Measurements from ENCODE around the gene LLGL1.
A peak's percentile ranks its signal among the peaks of the same experiment; 100 is the strongest.

LLGL1 gene

DNA sequence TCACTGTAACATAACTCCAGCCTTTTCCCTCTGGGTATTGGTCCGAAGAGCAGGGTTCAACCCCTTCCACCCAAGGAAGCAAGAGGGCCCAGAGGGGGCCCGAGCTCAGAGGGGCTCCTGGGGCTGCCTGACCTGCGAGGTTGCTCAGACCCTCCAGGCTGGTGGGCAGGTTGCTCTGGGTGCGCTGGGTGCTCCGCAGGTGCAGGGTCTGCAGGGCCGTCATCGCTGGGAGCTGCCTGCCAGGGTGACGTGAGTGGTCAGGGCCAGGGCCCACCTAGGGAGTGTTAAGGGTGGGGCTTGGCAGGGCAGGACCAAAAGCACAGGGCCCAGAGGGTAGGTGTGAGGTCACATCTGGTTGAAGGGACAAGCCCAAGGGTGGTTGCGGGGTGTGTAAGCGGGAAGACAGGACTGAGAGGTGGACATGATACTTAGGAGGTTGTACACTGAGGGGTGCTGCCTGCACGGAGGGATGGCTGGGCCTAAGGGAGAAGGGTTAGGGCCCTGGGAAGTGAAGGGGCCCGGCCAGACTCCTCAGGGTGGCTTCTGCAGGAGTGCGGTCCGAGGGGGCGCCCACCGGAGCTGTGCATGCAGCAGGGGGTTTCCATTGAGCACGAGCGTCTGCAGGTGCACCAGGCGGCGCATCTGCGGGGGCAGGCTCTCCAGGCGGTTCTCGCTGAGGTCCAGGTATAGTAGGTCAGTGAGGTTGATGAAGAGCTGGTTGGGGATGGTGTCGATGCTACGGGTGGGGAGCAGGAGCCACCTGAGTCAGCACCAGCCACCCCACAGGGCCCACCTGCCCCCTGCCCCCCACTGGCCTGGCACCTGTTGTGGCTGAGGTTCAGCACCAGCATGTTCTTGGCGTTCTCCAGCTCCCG is 28.7 kb downstream of the LLGL1 start:
- no peak for DNase-seq

DNA sequence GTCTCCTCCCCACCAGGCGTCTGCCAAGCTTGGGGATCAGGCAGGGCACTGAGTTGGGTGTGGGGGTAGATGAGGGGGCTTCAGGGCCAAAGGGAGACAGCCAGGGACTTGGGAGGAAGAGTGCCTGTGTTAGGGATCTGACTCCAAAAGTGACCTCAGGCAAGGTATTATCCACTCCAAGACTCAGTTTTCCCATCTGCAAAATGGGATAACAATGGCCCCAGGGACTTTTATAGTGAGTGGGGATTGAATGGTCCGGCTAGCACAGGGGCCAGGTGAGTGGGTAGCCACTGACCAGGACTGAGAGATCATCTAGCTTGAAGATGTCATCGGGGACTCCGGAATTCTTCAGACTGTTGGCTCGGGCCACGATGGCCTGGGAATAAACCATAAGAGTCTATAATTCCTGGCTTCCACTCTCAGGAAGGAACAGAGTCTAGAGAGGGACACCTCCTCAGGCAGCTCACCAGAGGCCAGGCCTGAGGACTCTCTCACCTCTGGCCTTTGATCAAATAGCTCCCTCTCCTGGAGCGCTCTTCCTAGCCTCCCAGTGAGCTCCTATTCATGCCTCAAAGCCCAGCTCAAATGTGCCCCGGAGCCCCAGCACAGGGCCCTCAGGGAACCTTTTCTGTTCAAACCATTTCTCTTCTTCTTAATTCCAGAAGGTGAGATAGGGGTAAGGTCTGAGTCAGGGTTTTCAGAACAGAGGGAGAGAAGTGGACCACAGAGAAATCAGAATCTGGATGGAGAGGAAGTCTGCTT is 29.6 kb downstream of the LLGL1 start:
- no peak for DNase-seq

DNA sequence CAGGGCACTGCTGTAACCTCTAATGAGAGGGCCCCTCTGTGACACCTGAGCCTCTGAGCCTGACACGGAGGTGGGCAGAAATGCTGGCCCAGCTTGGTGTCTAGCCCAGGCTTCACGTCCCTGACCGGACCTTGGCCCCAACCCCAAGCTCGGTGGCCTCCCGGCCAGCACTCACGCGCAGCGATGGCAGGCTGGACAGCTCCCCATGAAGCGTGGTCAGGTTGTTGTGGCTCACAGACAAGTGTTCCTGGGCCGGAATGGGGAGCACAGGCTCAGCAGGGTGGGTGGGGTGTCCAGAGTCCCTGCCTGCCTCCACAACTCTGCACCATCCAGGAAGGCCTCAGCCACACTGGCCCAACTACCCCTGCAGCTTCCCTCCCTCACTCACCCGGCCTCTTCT is 30.9 kb downstream of the LLGL1 start:
- no peak for DNase-seq

DNA sequence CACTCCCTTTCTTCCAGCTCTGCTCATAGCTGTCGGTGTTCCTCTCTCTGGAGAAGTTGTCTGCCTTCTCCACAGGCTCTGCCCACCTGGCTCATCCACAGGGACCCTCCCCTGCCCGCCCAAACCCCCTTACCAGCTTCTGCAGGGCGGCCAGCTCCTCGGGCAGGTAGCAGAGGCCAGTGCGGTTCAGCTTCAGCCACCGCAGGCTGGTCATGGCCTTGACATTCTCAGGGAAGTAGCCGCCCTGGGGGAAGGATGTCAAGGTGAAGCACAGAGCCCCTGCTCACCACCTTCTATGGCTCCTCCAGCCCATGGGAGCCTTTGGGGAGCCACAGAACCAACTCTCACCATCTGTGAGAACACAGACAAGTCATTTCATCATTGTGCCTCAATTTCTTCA is 31.3 kb downstream of the LLGL1 start:
- no peak for DNase-seq

DNA sequence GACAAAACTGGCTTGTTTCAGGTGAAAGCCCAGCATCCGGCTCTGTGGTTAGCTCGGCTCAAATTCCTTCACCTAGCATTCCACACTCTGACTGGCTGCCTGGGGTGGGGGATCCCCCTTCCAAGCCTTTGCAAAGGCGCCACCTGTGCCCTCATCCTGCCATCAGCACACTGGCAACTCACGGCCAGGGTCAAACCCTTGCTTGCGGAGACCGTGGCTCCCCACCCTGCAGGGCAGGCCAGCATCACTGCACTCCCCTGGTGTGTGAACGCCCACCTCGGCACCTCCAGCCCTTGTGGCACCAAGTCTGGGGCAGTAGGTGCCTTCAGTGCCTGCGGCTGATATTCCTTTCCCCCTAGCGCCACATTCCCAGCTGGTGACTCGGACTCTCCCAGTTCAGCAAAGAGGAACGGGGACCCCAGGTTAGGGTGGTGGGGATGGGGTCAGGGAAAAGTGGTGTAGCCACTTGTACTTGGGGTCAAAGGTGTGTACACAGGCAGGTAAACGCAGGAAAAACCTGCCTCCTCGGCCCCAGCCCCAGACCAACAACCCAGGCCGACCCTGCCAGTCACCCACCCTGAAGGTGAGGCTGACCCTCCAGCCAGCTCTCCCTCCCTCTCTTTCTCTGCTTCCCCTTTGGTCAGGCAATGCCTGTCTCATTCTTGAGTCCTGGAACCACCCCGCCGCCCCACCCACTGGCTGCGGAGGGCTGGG is 32.0 kb downstream of the LLGL1 start:
- DNase-seq: no peak

DNA sequence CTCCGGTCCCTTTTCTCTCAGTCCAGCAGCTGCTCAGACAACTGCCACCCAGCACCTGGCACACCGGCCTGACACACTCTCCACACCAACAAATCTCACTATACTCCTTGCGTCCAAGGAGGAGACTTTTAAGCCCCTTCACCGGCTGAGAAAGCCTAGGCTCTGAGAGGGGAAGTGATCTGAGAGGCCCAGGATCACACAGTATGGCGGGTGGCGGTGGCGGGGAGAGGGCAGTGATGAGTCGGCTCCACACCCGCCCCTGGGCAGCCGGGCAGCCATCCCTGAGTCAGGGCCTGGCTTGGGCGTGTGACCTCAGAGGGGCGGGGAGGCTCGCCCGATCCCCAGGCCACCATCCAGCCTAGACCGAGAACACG is 32.5 kb downstream of the LLGL1 start:
- peak; percentile 20 for DNase-seq

DNA sequence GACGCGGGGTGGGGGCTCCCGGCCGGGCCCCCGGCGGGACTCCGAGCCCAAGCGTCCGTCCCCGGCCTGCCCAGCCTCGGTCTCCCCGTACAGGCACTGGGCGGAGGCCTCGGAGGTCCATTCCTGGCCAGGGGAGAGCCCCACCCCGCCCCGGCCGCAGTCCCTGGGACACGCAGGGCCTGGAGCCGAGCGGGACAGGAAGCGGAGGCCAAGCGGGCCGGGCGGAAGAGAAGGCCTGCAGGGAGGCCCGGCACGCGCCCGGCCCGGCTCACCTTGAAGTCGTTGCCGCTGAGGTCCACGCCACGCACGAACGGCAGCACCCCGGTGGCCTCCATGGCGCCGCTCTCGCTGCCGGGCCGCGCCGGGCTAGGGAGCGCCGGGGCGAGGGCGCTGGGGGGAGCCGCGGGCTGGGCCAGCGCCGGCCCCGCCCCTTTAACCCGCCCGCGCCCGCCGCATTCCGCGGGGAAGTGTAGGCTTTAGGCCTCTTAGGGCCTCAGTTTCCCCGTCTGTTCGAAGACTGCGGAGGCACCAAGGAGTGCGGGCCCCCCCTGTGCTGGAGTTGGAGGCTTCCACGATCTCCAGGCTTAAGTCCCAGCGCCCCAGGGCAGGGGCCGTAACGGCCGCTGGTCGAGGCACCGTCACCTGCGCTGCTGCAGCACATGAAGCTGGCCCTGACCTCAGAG is 33.1 kb downstream of the LLGL1 start, which contains the start of gene FLII:
TSS of gene FLII (minus strand) at position 383 of the 683 bp plus-strand sequence. CDS start at position 335, 48 bp downstream.
- DNase-seq: peak; percentile 44

DNA sequence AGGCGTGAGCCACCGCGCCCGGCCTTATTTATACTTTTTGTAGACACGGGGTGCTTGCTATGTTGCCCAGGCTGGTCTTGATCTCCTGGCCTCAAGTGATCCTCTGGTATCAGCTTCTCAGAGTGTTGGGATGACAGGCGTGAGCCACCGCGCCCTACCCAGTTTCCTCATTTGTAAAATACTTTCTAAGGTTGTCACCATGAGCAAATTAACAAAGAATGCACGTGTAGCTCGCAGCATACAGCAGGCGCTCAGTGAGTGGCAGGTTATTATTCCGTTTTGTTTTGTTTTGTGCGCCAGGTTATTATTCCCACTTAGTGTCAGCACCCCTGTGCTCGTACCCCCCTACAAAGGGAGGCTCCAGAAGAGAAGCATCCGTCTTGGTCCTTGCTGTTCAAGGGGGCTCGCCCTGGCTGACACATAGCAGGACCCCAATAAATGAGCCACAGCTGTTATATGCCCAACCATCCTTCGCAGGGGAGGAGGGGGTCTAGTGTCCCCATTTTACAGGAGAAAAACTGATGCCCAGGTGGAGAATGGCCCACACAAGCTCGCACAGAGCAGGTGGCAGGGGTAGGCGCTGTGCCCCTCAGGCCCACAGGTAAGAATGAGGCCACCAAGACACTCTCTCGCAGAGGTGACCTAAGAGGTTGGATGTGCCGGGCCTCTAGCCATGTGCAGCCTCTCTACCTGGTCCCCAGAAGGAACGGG is 34.3 kb downstream of the LLGL1 start:
- DNase-seq: no peak

DNA sequence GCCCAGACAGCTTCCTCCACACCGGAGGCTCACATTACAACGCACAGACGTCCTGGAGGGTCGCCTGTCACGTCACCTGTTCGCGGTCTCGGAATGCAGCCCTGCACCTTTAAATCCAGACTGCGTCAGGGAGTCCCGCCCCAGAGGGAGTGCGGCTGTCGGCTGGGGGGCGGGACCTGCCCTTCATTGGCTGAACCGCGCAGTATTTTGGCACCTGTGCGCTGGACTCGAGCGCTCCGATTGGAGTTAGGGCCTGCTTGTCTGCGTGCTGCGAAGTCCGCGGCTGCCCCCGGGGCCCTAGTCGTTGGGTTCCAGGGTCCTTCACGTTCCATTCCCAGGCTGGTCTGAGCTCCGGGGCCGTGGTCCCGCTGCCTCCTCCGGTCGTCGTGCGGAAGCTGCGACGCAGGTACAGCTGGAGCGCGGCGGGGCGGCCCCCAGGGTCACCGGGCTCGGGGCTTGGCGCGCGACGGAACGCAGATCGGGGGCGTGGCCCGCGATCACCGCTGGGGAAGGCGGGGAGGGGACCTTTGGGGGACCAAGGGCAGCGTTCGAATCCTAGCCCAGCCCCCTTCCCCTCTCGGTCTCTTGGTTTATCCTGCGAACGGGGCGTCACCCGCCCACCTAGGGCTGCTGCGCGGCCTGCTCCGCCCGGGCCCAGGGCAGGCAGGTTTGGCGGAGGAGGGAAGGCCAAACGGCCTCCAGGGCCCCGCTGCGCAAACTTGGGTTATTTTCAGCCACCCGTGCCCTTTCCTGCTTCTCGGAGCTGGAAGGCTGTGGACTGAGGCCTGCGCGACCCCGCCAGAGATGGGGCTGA is 35.1 kb downstream of the LLGL1 start, which contains the start of gene MIEF2:
TSS of gene MIEF2 (plus strand) at position 331 of the 814 bp plus-strand sequence. CDS start 2,059 bp downstream, outside the sequence.
- peak; percentile 94 for DNase-seq

DNA sequence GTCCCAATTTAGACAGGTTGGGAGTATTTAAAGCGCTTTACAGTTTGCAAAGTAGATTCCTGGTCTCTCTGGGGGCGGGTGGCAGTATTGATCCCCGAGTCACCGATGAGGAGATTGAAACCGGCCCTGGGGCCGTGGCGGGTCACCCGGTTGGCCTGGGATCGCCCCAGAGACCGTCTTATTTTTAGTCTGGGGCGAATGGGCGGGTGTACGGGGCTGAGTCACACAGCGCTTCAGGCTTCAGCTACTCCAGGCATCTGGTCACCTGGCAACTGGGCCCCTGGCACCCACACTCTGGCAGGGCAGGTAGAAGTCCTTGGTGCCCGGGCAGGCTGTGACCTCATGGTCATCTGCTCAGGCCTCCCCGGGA is 35.7 kb downstream of the LLGL1 start:
- peak; percentile 14 for DNase-seq

DNA sequence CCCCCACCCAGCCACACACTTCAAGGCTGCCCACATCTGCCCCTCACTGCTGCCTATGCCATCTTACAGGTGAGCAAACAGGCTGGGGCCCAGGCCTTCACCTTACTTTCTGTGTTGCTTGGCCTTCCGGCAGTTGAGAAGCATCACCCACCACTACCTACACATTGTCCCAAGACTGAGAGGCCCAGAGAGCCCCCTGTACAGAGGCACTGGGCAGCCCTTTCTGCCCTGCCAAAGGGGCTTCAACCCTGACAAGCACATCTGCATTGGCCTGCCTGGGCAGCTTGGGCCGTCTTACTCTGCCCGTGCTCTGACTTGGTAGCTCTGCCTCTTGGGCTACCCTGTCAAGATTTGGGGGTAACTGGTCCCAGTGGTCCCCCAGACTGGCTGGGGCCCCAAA is 36.2 kb downstream of the LLGL1 start:
- DNase-seq: no peak

DNA sequence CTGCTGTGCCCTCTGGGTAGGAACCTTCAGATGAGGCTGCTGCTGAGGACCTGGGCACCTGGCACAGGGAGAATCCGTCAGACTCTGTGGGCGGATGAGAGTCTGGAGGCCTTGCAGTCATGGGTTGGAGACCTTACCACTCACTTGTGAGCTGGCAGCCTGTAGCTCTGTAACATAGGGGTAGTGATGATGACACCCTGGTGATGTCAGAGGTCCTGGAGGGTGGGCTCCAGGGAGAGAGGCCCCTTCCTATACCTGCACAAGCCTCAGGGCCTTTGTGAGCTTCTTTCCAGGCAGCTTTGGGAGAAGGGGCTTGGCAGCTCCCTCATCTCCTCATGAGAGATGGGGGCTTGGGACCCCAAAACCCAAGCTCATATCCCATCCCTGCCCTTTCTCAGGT is 36.7 kb downstream of the LLGL1 start:
- DNase-seq: no peak

DNA sequence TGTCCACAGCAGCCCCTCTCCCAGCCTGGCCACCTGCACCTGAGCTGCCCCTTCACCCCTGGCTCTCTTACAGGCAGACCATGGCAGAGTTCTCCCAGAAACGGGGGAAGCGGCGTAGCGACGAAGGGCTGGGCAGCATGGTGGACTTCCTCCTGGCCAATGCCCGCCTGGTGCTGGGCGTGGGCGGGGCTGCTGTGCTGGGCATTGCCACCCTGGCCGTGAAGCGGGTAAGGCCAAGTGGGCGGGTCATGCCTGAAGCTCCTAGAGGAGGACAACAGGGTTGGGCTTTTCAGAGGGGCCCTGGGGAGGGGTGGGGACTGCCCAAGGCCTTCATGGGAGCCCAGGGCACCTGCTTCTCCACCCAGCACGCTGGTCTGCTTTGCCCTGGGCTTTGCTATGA is 37.2 kb downstream of the LLGL1 start:
- DNase-seq: no peak

DNA sequence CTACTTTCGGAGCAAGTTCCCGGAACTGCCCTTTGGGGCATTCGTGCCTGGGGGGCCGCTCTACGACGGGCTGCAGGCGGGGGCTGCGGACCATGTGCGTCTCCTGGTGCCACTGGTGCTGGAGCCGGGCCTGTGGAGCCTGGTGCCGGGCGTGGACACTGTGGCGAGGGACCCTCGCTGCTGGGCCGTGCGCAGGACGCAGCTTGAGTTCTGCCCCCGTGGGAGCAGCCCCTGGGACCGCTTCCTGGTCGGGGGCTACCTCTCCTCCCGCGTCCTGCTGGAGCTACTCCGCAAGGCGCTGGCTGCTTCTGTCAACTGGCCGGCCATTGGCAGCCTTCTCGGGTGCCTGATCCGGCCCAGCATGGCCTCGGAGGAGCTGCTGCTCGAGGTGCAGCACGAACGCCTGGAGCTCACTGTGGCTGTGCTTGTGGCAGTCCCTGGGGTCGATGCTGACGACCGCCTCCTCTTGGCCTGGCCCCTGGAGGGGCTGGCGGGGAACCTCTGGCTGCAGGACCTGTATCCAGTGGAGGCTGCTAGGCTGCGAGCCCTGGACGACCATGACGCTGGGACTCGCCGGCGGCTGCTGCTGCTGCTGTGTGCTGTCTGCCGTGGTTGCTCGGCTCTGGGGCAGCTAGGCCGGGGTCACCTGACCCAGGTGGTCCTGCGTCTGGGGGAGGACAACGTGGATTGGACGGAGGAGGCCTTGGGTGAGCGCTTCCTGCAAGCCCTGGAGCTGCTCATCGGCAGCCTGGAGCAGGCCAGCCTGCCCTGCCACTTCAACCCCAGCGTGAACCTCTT is 38.6 kb downstream of the LLGL1 start:
- DNase-seq: no peak

DNA sequence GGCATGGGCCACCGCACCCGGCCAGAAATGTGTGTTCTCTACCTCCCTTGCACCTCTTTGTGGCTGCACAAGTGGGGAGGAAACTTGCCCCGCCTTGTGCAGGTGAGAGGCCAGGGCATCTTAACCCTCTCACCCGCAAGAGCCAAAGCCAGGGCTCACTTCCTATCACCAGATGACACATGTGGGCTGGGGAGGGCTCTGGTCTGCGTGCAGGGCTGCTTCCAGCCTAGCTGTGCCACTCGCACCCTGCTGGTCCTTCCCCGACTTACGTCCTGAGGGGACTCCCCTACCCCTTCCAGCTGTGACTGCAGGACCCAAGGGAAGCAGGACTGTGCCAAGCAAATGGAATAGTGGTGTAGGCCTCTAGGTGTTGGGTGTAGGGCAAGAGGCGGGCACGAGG is 41.9 kb downstream of the LLGL1 start:
- DNase-seq: no peak

DNA sequence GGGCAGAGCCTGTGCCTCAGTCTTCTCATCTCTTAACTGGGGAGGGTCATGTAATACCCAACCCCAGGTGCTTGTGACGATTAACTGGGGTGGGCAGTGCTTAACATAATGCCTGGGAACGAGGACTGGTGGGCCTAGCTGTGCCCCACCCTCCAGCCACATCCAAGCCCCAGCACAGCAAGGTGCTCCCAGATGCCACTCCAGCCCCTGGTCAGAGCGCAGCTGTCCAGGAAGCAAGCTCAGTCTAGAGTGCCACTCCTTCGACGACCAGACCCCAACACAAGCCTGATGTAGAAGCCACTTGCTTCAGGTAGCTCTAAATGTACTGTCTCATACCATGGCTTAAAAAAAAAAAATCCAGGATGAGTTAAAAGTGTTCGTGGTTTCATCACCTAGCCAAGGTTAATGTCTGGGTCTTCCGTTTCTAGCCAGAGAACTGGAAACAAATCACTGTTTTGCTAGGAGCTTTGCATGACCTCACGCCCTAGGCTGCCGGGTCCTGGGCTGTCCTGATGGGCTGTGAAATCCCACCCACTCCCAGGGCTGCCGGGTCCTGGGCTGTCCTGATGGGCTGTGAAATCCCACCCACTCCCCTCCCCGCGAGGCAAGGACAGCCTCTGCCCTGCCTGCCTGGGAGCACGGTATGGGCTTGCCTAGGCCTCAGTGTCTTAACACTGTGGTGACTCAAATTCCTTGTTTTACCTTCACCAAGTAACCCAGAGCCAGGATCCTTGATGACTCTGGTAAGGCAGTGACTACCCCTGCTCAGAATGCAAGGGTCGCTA is 42.7 kb downstream of the LLGL1 start:
- DNase-seq: no peak

DNA sequence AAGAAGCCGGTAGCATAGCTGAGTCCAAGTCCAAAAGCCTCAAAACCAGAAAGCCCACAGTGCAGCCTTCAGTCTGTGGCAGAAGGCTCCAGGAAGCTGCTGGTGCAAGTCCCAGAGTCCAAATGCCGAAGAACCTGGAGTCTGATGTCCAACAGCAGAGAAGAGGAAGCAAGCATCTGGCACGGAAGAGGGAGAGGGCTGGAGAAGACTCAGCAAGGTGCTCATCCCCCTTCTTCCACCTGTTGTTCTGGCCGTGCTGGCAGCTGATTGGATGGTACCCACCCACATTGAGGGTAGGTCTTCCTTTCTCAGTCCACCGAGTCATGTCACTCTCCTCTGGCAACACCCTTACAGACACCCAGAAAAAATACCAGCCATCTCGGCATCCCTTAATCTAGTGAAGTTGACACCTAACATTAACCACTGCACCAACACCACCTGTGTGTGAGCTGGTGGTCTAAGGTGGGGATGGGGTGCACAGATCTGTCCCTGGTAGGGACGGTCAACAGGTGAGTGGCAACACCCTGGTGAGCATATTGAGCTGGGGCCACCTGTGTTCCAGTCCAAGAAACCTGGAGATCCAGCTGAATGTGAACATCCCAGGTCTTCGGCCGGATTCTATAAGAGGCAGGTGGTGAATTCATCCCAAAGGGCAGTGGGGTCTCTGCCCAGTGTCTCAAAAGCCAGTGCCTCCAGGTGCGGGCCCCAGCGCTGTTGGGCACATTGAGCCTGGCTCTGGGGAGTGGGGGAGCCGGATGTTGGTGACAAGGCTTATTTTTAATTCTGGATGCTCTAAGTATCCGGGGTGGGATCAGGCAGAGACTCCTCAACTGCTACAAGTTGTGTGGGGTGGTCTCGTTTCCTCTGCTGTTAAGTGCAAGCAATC is 44.9 kb downstream of the LLGL1 start:
- no peak for DNase-seq

DNA sequence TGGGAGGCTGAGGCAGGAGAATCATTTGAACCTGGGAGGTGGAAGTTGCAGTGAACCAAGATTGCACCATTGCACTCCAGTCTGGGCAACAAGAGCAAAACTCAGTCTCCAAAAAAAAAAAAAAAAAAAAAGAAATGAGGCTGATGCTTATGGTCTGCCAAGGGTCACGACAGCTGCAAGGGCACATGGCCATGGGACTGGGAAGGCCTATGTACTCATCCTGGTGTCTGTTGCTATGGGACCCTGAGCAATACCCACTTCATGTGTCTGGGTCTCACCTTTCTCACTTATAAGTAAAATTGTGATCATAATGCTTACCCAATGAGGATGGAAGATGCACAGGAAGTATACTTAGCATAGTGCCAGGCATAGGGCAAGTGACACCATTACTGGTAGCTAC is 51.6 kb downstream of the LLGL1 start:
- DNase-seq: no peak

DNA sequence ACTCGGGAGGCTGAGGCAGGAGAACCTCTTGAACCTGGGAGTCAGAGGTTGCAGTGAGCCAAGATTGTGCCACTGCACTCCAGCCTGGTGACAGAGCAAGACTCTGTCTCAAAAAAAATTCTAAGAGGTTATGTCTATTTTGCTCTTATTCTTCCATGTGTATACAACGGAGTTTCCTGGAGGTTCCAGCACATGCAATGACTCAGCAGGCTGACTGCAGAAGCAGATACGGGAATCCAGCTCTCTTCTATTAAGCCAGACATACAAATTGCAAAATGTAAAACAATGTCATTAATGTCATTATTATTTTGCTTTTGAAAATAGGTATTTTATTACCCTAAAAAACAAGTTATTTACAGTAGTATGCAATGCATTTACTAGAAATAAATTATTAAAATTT is 53.4 kb downstream of the LLGL1 start:
- DNase-seq: no peak
